GM12878 (cell line): Measurements from ENCODE around the gene WDR93. TPM values are rescaled to one million over a fixed set of nuclear protein-coding genes. Genes with fewer than 3 reads are reported as not detected.

Experiments
- CTCF ChIP-seq, 3 experiments: IDR thresholded peaks in 2 of 3; conservative IDR thresholded peaks in 1 of 3; 2 replicates each; pipeline ENCODE4 v1.5.1; 2011; ENCODE audit warnings: low read depth in 3 of 3, low read length in 3 of 3, mild to moderate bottlenecking in 3 of 3, control low read depth in 2 of 3, moderate library complexity in 2 of 3, inconsistent platforms in 1 of 3, mixed read lengths in 1 of 3; ENCODE audit not compliant: control insufficient read depth in 2 of 3, insufficient read depth in 1 of 3; ENCODE audit errors: extremely low read depth in 1 of 3
- MLLT1 ChIP-seq: fragments of 450-650 bp; IDR thresholded peaks from 2 replicates; pipeline ENCODE4 v1.6.1; 2016; ENCODE audit warnings: mild to moderate bottlenecking
- NFXL1 ChIP-seq: fragments of 450-650 bp; IDR thresholded peaks from 2 replicates; pipeline ENCODE4 v1.6.1; 2017; ENCODE audit warnings: antibody characterized with exemption, mild to moderate bottlenecking, borderline replicate concordance
- NRF1 ChIP-seq: conservative IDR thresholded peaks from 2 replicates; pipeline ENCODE4 v1.6.1; 2011; ENCODE audit warnings: mild to moderate bottlenecking, low read depth, low read length, improper control_type of control experiment
- PML ChIP-seq: IDR thresholded peaks from 2 replicates; pipeline ENCODE4 v1.6.1; 2012; ENCODE audit warnings: low read length, inconsistent platforms
- USF1 ChIP-seq: IDR thresholded peaks from 2 replicates; pipeline ENCODE4 v1.6.1; 2011; ENCODE audit warnings: borderline replicate concordance, low read depth, mild to moderate bottlenecking, moderate library complexity, mixed read lengths, low read length; ENCODE audit not compliant: insufficient read depth; ENCODE audit errors: extremely low read length
- polyA plus RNA-seq, 11 experiments: library from polyadenylated mRNA; depleted of rRNA in 4 of 11; unstranded in 6 of 11; stranded (reverse) in 5 of 11; fragments of >200 nt; fragmentation: Nextera tagmentation in 4 of 11; fragmentation: Illumina TruSeq in 1 of 11; extraction: Ambion mirVana in 4 of 11; extraction: Trizol in 1 of 11; gene quantifications; 1 replicate in 1 of 11; 2 replicates in 10 of 11; pipeline versions ENCODE4 v1.2.1 to v1.2.3, GENCODE V29; 2011 to 2016; ENCODE audit warnings: inconsistent platforms in 2 of 11, missing spikeins in 2 of 11, low read depth in 1 of 11
- total RNA-seq, 4 experiments: library from RNA; depleted of rRNA in 3 of 4; stranded (reverse); fragments of >200 nt in 3 of 4; fragmentation: Illumina TruSeq in 1 of 4; extraction: Trizol in 1 of 4; gene quantifications; 2 replicates each; pipeline versions ENCODE4 v1.2.1 to v1.2.3, GENCODE V29; 2013 to 2021

Gene WDR93
- total and polyA plus RNA-seq, 10 of the 15 experiments (the other 5 are each of a cell fraction or from before 2014, with no cell fraction given), result not detected

GRCh38 chr15:89776274-89777072 lies 85.9 kb downstream of the WDR93 start, which contains the start of gene MESP2 (continued):
- TF ChIP-seq USF1 (no peak), MLLT1 (no peak), PML (no peak), CTCF (IDR thresholded peaks at IDR 0.05 in 2 of 3, conservative IDR thresholded peaks at IDR 0.05 in 1 of 3; ENCODE audit: control insufficient read depth in 2 of 3, extremely low read depth in 1 of 3, insufficient read depth in 1 of 3, low read depth in 3 of 3, low read length in 3 of 3) (peak; percentile 8 to 33 (median 12); a peak in 3 of 6 replicates), NRF1 (peak; percentile 51), NFXL1 (peak; percentile 42; the same call in 1 of the 2 replicates)
